ENCODE results near the gene SCAI.

- no peak for TF ChIP-seq CTCF (conservative IDR thresholded peaks at IDR 0.05 in 1 of 2, IDR thresholded peaks at IDR 0.05 in 1 of 2; ENCODE audit: low read depth in 1 of 2, low read length in 2 of 2)
- no peak for TF ChIP-seq EZH2 (IDR thresholded peaks at IDR 0.05; ENCODE audit: low read length, missing control alignments)
Measured at GRCh38 chr9:125141751-125142150, 1.6 kb downstream of the SCAI start.
